HG03066 (cell line): Measurements from ENCODE around the gene KCNQ1OT1.

Source experiments
- ATAC-seq: cut with Tn5 transposase; IDR thresholded peaks from one replicate; pipeline ENCODE4 v1.9.1; 2021; ENCODE audit warnings: low read depth; ENCODE audit not compliant: unreplicated experiment

The KCNQ1OT1 gene

DNA sequence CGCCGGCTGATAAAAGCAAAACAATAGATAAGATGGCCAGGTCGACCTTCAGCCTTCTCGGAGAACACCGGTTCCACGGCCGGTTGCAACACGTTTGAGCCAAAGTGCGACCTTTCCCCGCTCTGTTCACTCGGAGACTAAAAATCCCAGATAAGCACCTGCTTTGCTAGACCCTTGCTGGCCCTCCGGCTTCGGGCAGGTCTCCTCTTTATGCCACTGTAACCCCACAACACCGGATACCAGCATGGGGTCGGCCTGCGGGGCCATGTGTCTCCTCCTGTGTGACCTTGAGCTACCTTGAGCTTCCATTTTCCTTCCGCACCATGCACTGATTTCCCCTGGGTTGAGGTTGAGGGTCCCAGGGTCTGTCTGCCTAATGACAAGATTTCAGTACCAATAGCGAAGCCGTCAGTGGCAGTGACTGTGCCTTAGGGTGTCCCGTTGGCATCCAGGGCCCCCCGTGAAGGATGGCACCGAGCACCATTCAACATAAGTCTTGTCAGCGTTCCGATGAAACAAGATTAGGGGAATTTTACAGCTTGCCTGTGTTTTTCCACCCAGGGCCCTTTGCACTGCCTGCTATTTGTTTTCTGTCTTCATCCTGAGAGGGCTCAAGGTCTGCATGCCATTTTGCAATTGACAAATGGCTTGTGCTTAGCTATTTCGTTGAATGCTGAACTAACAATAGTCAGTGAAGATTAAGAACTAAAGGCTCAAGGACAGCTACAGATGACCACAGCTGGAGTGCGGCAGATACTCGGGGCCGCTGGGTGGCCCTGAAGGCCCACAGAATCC is 136.4 kb downstream of the KCNQ1OT1 start:
- ATAC-seq, result no peak

DNA sequence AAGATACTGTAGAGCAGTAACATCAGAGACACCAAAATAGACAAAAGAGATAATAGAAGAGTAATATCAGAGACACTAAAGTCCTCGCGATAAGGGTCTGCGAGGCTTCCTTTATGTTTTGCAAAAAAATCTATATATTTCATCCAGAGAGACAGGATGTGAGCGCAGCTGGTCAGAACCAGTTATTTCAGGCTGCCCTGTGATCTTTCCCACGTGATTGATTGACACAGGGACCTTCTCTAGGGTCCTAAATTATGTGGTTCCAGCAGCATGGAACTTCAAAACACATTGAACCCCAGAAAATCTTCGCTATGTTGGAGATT is 136.9 kb downstream of the KCNQ1OT1 start:
- ATAC-seq, result no peak

DNA sequence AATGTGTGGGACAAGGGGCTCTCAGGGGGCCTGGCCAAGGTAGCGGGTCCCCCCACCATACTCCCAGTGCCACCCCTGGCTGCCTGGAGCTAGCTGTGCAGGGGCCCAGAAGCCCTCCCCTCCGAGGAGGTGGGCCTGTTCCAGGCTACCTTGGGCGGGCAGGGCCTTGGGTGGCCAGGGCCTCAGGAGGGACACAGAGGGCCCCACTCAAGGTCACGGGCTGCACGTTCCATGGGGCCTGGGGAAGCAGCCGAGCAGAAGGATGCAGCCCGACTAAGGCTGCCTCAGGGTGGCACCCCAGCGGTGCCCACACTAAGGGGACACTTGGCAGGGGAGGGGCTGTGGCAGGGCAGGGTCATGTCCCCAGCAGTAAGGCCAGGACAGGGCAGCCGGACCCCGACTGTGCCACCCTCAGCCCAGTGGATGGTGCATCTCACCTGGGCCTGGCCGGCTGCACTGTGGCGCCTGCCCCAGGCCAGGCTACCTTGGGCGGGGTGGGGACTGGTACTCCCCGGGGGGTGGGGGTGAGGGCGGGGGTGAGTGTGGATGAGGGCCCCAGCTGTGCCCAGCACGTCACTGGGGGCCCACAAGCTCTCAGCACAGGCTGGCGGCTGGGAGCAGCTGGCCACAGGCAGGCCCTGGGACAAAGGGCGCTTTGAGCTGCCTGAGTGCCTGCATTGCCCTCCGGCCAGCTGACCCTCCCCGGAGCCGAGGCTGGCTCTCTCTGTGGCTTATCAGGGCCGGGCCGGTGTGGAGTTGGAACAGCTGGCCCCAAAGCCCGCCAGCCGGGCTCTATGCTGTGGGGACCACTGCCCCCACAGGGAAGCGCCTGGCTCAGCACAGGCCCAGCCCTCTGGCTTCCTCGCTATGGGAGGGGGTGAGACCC is 137.9 kb downstream of the KCNQ1OT1 start:
- no peak for ATAC-seq

DNA sequence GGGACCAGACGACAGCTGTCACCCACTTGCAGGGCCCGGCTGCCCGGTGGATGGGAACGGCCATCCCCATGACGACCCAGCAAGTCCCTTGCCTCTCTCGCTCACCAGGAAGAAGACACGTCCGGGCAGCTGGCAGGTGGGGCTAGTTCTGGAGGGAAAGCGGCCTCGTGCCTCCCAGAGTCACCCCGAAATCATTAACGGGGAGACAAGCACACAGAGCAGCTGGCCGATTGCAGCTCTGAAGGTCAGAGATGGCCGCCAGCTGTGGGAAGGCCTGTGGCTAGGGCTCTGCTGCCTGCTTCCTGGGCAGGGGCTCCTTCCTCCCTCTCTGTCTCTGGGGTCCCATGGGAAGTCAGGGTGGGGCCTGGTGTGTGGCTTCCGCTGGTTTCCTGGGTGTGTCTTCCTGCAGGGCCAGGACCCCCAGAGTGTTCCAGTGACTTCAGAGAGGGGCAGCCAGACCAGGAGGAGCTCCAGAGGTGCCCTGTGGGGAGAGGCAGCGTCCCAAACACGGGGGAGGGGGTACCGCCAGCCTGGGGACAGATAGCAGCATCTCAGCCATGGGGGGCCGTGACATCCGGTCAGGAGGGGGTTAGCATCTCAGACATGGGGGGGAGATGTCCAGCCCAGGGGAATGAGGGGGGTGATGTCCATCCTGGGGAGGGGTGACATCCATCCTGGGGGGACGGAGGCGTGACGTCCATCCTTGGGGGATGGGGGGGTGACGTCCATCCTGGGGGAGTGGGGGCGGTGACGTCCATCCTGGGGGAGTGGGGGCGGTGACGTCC is 140.1 kb downstream of the KCNQ1OT1 start:
- ATAC-seq, result no peak

DNA sequence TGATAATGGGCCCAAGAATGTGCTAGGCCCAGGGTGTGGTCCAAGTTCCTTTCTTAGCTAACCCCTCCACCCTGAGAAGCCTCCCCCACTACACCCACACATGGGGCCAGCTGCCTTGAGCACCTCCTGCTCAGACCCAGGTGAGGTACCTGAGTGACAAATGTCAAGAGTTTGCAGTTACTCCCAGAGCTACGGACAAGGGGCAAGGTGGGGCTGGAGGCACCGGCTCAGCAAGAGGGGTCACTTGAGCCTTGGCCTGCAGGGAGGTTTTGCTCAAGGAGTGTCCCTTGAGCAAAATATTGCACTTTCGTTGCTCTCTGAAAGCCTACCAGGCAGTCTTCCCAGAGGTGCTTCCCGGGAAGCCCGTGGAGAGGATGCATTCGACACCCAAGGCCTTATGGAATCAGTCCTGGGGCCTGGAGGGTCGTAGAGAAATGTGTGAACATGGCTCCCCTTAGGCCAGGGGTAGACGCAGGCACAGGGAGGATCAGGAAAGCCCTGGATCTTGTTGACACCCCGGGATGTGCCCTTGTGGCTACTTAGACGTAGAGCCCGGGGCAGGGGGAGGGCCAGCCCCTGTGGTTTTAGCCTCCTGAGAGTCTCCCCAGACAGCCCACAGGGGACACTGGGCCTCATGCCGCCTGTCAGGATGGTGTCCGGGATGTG is 140.8 kb downstream of the KCNQ1OT1 start:
- no peak for ATAC-seq

DNA sequence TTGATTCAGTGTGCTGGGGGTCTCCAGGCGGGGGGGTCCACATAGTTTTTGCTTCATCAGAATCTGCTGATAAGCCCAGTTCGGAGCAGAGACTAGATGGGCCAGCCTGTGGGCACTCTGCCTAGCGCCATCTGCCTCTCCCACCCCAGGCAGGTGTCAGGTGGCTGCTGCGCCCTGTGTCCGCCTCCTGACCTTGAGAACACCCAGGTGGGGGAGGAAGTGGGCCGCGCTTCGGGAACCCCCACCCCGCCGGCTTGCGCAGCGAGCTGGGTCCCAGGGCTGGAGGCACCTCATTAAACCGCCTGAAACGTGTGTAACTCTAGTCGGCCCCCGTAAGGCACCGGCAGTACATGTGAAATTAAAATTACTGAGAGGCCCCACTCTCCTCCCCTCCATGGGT is 141.4 kb downstream of the KCNQ1OT1 start:
- no peak for ATAC-seq
